Measurements from ENCODE around the gene ESYT1.

ESYT1 gene

GRCh38 chr12:56104109-56104814, 23.8 kb upstream of the ESYT1 start, which contains the start of gene PA2G4:
PA2G4 (plus strand) TSS chr12:56104559; CDS start chr12:56104738, 179 bp downstream.
- H3K4me3 ChIP-seq (ENCODE audit: low read depth, low read length) = peak within 1 kb of the TSS; percentile 93

- peak overlapping the region; percentile 93 for H3K4me3 ChIP-seq (ENCODE audit: low read depth, low read length)
Measured at GRCh38 chr12:56104815-56105608, 23.1 kb upstream of the ESYT1 start.

GRCh38 chr12:56105609-56105902, 22.5 kb upstream of the ESYT1 start:
- peak overlapping the region; percentile 93 for H3K4me3 ChIP-seq (ENCODE audit: low read depth, low read length)

- H3K4me3 ChIP-seq (ENCODE audit: low read depth, low read length) = no peak overlapping the region
Measured at GRCh38 chr12:56107242-56107641, 20.8 kb upstream of the ESYT1 start.

GRCh38 chr12:56110571-56110970, 17.5 kb upstream of the ESYT1 start:
- no peak overlapping the region for H3K4me3 ChIP-seq (ENCODE audit: low read depth, low read length)

- H3K4me3 ChIP-seq (ENCODE audit: low read depth, low read length) = no peak overlapping the region
Measured at GRCh38 chr12:56114084-56114483, 14.0 kb upstream of the ESYT1 start.

- H3K4me3 ChIP-seq (ENCODE audit: low read depth, low read length) = peak overlapping the region; percentile 100
Measured at GRCh38 chr12:56115329-56115728, 12.7 kb upstream of the ESYT1 start.

GRCh38 chr12:56116267-56117081, 11.6 kb upstream of the ESYT1 start, which contains the start of gene RPL41:
RPL41 (plus strand) TSS chr12:56116633.
- H3K4me3 ChIP-seq (ENCODE audit: low read depth, low read length) = peak within 1 kb of the TSS; percentile 100

- peak overlapping the region; percentile 100 for H3K4me3 ChIP-seq (ENCODE audit: low read depth, low read length)
Measured at GRCh38 chr12:56117082-56117706, 10.9 kb upstream of the ESYT1 start.

GRCh38 chr12:56117778-56118687, 10.0 kb upstream of the ESYT1 start, which contains the start of gene ZC3H10:
ZC3H10 (plus strand) TSS chr12:56118266; CDS start chr12:56120563, 2,297 bp downstream.
- H3K4me3 ChIP-seq (ENCODE audit: low read depth, low read length) = peak within 1 kb of the TSS; percentile 100

- H3K4me3 ChIP-seq (ENCODE audit: low read depth, low read length) = peak overlapping the region; percentile 60
Measured at GRCh38 chr12:56118688-56119357, 9.2 kb upstream of the ESYT1 start.

- H3K4me3 ChIP-seq (ENCODE audit: low read depth, low read length) = no peak overlapping the region
Measured at GRCh38 chr12:56119361-56119796, 8.7 kb upstream of the ESYT1 start.

- no peak overlapping the region for H3K4me3 ChIP-seq (ENCODE audit: low read depth, low read length)
Measured at GRCh38 chr12:56120158-56120846, 7.8 kb upstream of the ESYT1 start.

GRCh38 chr12:56121204-56121870, 6.7 kb upstream of the ESYT1 start:
- no peak overlapping the region for H3K4me3 ChIP-seq (ENCODE audit: low read depth, low read length)

GRCh38 chr12:56122637-56123036, 5.4 kb upstream of the ESYT1 start:
- no peak overlapping the region for H3K4me3 ChIP-seq (ENCODE audit: low read depth, low read length)

- no peak overlapping the region for H3K4me3 ChIP-seq (ENCODE audit: low read depth, low read length)
Measured at GRCh38 chr12:56124133-56124532, 3.9 kb upstream of the ESYT1 start.

- no peak overlapping the region for H3K4me3 ChIP-seq (ENCODE audit: low read depth, low read length)
Measured at GRCh38 chr12:56126732-56127239, 1.3 kb upstream of the ESYT1 start.

- H3K4me3 ChIP-seq (ENCODE audit: low read depth, low read length) = no peak overlapping the region
Measured at GRCh38 chr12:56127485-56127887, 581 bp upstream of the ESYT1 start.

Measured in iPS-11a (cell line).